ENCODE results near the gene PCNX3.
A peak's percentile ranks its signal among the peaks of the same experiment; 100 is the strongest.

PCNX3 gene

DNA sequence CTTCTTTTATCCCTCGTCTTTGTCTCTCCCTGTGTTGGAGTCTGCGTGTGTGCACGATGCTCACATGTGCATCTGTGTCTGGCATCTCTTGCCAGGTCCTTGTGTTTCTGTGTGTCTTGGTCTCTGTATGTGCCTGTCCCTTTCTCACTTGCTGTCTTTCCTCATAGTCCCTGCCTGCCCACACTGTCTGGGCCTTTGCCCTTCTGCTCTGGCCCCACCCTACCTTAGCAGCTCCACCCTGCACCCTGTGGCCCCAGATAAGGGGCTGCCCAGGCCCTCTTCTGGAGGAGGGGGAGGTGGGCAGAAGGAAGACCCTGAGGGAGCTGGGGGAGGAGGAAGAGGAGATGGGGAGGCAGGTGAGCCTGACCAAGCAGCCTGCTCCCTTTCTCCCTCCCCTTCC, 36.9 kb upstream of the PCNX3 start:
- Histone ChIP-seq H3K79me2 (ENCODE audit: insufficient read depth, low read length) (peaks cover 21% of the 10 kb centered on the region), H3K9ac (ENCODE audit: low read depth, low read length, poor library complexity, severe bottlenecking) (no peak overlapping the region), H2AFZ (ENCODE audit: low read length) (no peak overlapping the region), H3K36me3 (ENCODE audit: insufficient read depth, low read length) (no peaks in the 10 kb centered on the region), H4K20me1 (ENCODE audit: insufficient read depth, low read length, poor library complexity, severe bottlenecking) (peaks cover 3% of the 10 kb centered on the region), H3K9me3 (ENCODE audit: insufficient read depth, low read depth, low read length) (no peaks in the 10 kb centered on the region), H3K9me2 (replicated peaks; ENCODE audit: low read depth, low read length) (no peaks in the 10 kb centered on the region), H3K4me2 (ENCODE audit: low read depth, low read length, poor library complexity, severe bottlenecking) (peak overlapping the region; percentile 85), H3K4me3 (ENCODE audit: low read length, poor library complexity, severe bottlenecking) (no peak overlapping the region), H3K27me3 (ENCODE audit: insufficient read depth, low read length, poor library complexity, severe bottlenecking) (no peaks in the 10 kb centered on the region), H3F3A (ENCODE audit: low read depth) (peaks cover 11% of the 10 kb centered on the region), H3K4me1 (ENCODE audit: insufficient read depth, low read length, poor library complexity, severe bottlenecking) (peaks cover 36% of the 10 kb centered on the region)
- TF ChIP-seq CTCF (conservative IDR thresholded peaks at IDR 0.05; ENCODE audit: low read length) (no peak), EZH2phosphoT487 (IDR thresholded peaks at IDR 0.05; ENCODE audit: borderline replicate concordance) (no peak)

- Histone ChIP-seq H2AFZ (ENCODE audit: low read length) (no peak overlapping the region), H3K27me3 (ENCODE audit: insufficient read depth, low read length, poor library complexity, severe bottlenecking) (no peaks in the 10 kb centered on the region), H4K20me1 (ENCODE audit: insufficient read depth, low read length, poor library complexity, severe bottlenecking) (no peaks in the 10 kb centered on the region), H3K9me2 (replicated peaks; ENCODE audit: low read depth, low read length) (no peaks in the 10 kb centered on the region), H3K4me3 (ENCODE audit: low read length, poor library complexity, severe bottlenecking) (no peak overlapping the region), H3K4me1 (ENCODE audit: insufficient read depth, low read length, poor library complexity, severe bottlenecking) (peaks cover 33% of the 10 kb centered on the region), H3K9me3 (ENCODE audit: insufficient read depth, low read depth, low read length) (no peaks in the 10 kb centered on the region), H3K4me2 (ENCODE audit: low read depth, low read length, poor library complexity, severe bottlenecking) (no peak overlapping the region), H3K36me3 (ENCODE audit: insufficient read depth, low read length) (no peaks in the 10 kb centered on the region), H3K79me2 (ENCODE audit: insufficient read depth, low read length) (peaks cover 18% of the 10 kb centered on the region), H3K9ac (ENCODE audit: low read depth, low read length, poor library complexity, severe bottlenecking) (no peak overlapping the region), H3F3A (ENCODE audit: low read depth) (peaks cover 11% of the 10 kb centered on the region)
- TF ChIP-seq CTCF (conservative IDR thresholded peaks at IDR 0.05; ENCODE audit: low read length) (no peak), EZH2phosphoT487 (IDR thresholded peaks at IDR 0.05; ENCODE audit: borderline replicate concordance) (no peak)
These were observed 36.3 kb upstream of the PCNX3 start for GRCh38 chr11:65579291-65579690.

DNA sequence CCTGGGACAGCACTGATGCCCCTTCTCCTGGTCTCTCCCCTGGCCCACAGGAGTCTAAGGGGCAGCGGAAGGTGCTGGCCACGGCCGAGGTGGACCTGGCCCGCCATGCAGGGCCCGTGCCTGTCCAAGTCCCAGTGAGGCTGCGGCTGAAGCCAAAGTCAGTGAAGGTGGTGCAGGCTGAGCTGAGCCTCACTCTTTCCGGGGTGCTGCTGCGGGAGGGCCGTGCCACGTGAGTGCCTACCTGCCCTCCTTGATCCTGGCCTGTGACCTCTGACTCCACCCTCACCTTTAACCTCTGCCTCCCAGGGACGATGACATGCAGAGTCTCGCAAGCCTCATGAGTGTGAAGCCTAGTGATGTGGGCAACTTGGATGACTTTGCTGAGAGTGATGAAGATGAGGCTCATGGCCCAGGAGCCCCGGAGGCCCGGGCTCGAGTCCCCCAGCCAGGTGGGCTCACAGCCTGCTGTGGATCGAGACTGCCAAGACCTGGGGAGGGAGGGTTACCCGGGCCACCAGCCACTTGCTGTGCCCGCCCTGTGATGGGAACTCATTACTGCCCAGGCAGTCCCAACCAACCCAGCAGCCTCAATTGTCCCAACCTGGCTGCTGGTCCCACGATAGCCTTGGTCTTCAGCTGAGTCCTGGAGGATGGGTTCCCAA, 35.4 kb upstream of the PCNX3 start:
- no peak overlapping the region for H3K4me3 ChIP-seq (ENCODE audit: low read length, poor library complexity, severe bottlenecking)
- no peaks in the 10 kb centered on the region for H3K9me2 ChIP-seq (replicated peaks; ENCODE audit: low read depth, low read length)
- peaks cover 5% of the 10 kb centered on the region for H3F3A ChIP-seq (ENCODE audit: low read depth)
- H3K4me2 ChIP-seq (ENCODE audit: low read depth, low read length, poor library complexity, severe bottlenecking) = no peak overlapping the region
- H2AFZ ChIP-seq (ENCODE audit: low read length) = no peak overlapping the region
- peaks cover 28% of the 10 kb centered on the region for H3K4me1 ChIP-seq (ENCODE audit: insufficient read depth, low read length, poor library complexity, severe bottlenecking)
- no peak for TF ChIP-seq EZH2phosphoT487 (IDR thresholded peaks at IDR 0.05; ENCODE audit: borderline replicate concordance)
- TF ChIP-seq CTCF (conservative IDR thresholded peaks at IDR 0.05; ENCODE audit: low read length) = no peak
- peaks cover 16% of the 10 kb centered on the region for H3K79me2 ChIP-seq (ENCODE audit: insufficient read depth, low read length)
- H3K36me3 ChIP-seq (ENCODE audit: insufficient read depth, low read length) = no peaks in the 10 kb centered on the region
- no peaks in the 10 kb centered on the region for H3K9me3 ChIP-seq (ENCODE audit: insufficient read depth, low read depth, low read length)
- H4K20me1 ChIP-seq (ENCODE audit: insufficient read depth, low read length, poor library complexity, severe bottlenecking) = no peaks in the 10 kb centered on the region
- no peaks in the 10 kb centered on the region for H3K27me3 ChIP-seq (ENCODE audit: insufficient read depth, low read length, poor library complexity, severe bottlenecking)
- H3K9ac ChIP-seq (ENCODE audit: low read depth, low read length, poor library complexity, severe bottlenecking) = no peak overlapping the region
